ENCODE data around the gene ZFP36L2. TPM values are rescaled to one million over a fixed set of nuclear protein-coding genes. Genes with fewer than 3 reads are reported as not detected.

The ZFP36L2 gene
- total RNA-seq, 6 experiments from 2014 or later: 20.8 to 50.0 (median 33.6) TPM

DNA sequence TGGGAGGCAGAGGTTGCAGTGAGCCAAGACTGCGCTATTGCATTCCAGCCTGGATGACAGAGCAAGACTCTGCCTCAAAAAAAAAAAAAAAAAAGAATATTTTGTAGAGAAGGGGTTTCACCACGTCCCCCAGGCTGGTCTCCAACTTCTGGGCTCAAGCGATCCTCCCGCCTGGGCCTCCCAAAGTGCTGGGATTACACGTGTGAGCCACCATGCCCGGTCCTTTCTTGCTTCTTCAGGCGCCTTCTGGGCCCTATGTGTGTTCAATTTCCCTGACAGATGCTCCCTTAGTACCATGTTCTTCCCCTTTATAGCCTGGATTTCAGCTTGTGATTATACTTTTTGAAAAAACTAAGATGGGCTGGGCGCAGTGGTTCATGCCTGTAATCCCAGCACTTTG, 9.8 kb downstream of the ZFP36L2 start:
- Histone ChIP-seq H3K36me3 (no peaks in the 10 kb centered on the region), H3K4me3 (no peak overlapping the region), H3K27ac (no peak overlapping the region), H3K9me3 (no peaks in the 10 kb centered on the region), H3K27me3 (no peaks in the 10 kb centered on the region), H3K4me1 (peaks cover 0 to 26% (median 9%) of the 10 kb centered on the region in 4 donors)
- DNase-seq (peak in 1 of 3 donors; percentile 25), ATAC-seq (no peak)
- WGBS (ENCODE audit: insufficient coverage, low coverage, low lambda C conversion rate, missing lambda C conversion rate): 100% methylated on average over 2 of the region's 8 CpGs
- intact Hi-C loops (cut with DNase I): no loop called here
- TF ChIP-seq POLR2A (IDR thresholded peaks at IDR 0.05) (no peak), CTCF (IDR thresholded peaks at IDR 0.05) (no peak)

GRCh38 chr2:43215673-43216255, 10.6 kb downstream of the ZFP36L2 start:
- Histone ChIP-seq H3K27ac (no peak overlapping the region), H3K4me3 (no peak overlapping the region), H3K27me3 (no peaks in the 10 kb centered on the region), H3K4me1 (peaks cover 0 to 17% (median 5%) of the 10 kb centered on the region in 4 donors), H3K9me3 (no peaks in the 10 kb centered on the region), H3K36me3 (no peaks in the 10 kb centered on the region)
- intact Hi-C loops (cut with DNase I): no loop called here
- TF ChIP-seq POLR2A (IDR thresholded peaks at IDR 0.05) (no peak), CTCF (IDR thresholded peaks at IDR 0.05) (no peak)
- WGBS (ENCODE audit: insufficient coverage, low coverage, low lambda C conversion rate, missing lambda C conversion rate): 90% methylated on average over 5 of the region's 6 CpGs
- no peak for DNase-seq
- ATAC-seq: no peak

DNA sequence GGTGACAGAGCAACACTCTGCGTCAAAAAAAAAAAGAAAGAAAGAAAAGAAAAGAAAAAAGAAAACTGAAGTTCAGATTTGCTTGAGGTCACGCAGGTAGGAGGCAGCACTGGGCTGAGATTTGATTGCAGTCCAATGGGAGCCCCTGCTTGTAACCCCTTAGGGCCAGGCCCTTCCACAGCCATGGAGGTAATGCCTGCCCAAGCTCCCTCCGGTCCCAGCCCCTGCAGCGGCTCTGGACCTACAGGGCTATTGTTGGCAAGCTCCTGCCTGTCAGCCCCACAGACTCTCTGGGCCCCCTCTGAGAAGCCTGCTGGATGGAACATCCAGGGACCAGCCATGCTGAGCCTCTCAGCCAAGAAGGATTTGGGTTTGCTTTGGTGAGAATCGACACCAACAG, 12.2 kb downstream of the ZFP36L2 start:
- peaks cover 0 to 14% (median 5%) of the 10 kb centered on the region in 4 donors for H3K4me1 ChIP-seq
- H3K4me3 ChIP-seq: no peak overlapping the region
- TF ChIP-seq CTCF (IDR thresholded peaks at IDR 0.05) (no peak), POLR2A (IDR thresholded peaks at IDR 0.05) (no peak)
- no CpG with 5 or more reads among the region's 5 CpGs for WGBS (ENCODE audit: insufficient coverage, low coverage, low lambda C conversion rate, missing lambda C conversion rate)
- no peaks in the 10 kb centered on the region for H3K36me3 ChIP-seq
- DNase-seq (no peak), ATAC-seq (no peak)
- intact Hi-C loops (cut with DNase I): no loop called here
- no peak overlapping the region for H3K27ac ChIP-seq
- no peaks in the 10 kb centered on the region for H3K27me3 ChIP-seq
- H3K9me3 ChIP-seq: no peaks in the 10 kb centered on the region

GRCh38 chr2:43212931-43213330, 13.5 kb downstream of the ZFP36L2 start:
- Histone ChIP-seq H3K27me3 (no peaks in the 10 kb centered on the region), H3K27ac (no peak overlapping the region), H3K4me1 (peaks cover 0 to 5% (median 1%) of the 10 kb centered on the region in 4 donors), H3K4me3 (no peak overlapping the region), H3K36me3 (no peaks in the 10 kb centered on the region), H3K9me3 (no peaks in the 10 kb centered on the region)
- TF ChIP-seq CTCF (IDR thresholded peaks at IDR 0.05): no peak
- no peak for TF ChIP-seq POLR2A (IDR thresholded peaks at IDR 0.05)
- ATAC-seq: peak; percentile 46 to 59 (median 51)
- WGBS (ENCODE audit: insufficient coverage, low coverage, low lambda C conversion rate, missing lambda C conversion rate): 85% methylated on average over 2 of the region's 3 CpGs
- intact Hi-C loops (cut with DNase I): no loop called here
- peak in 1 of 3 donors; percentile 56 for DNase-seq

All from right lobe of liver (tissue), 6 donors.